ENCODE measurements around the gene UBE2M.

DNA sequence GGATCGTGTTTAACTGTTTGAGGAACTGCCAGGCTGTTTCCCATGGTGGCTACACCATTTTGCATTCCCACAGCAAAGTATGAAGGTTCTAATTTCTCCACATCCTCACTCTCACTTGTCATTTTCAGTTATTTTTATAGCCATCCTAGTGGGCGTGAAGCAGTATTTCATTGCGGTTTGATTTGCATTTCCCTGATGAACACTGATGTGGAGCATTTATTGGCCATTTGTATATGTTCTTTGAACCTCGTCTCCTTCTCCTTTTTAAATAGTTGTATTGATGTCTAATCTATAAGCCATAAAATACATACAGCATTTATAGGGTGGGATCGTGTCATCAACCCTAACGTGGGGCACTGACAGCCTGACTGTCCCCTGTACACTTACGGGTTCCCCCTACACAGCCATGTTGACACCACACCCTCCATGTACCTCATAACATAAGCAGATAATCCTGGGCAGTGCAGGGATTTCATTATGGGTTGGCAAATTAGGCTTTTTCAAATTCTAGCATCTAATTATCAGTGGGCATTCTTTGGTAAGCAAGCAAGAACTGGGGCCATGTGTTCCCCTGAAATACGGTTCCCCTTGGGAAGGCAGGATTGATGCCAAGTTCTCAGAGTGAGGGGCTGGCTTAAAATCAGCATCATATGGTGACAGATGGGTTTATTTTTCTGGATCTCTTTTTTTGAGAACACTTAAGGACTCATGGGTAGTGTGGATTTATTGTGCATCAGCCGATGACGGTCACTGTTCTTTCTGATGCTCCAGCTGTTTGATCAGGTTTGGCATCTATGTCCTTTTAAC, 27.2 kb downstream of the UBE2M start:
- TF ChIP-seq CTCF (IDR thresholded peaks at IDR 0.05; ENCODE audit: poor library complexity) (no peak), EZH2 (IDR thresholded peaks at IDR 0.05; ENCODE audit: borderline replicate concordance) (no peak), EZH2phosphoT487 (IDR thresholded peaks at IDR 0.05; ENCODE audit: low read depth, severe bottlenecking, unreplicated experiment) (no peak)

All from hepatocyte (in vitro differentiated cells).